HepG2 (cell line): ENCODE data around the gene CLDN17. TPM values are rescaled to one million over a fixed set of nuclear protein-coding genes. Genes with fewer than 3 reads are reported as not detected.

Experiments
- ATAC-seq: fragments of 200-7000 bp; cut with Tn5 transposase; 3 replicates; pipeline ENCODE4 v1.9.1; 2020; ENCODE audit warnings: mild to moderate bottlenecking, moderate library complexity
- BruUV-seq: library from RNA; stranded (reverse); fragments of 400-500 nt; replicated peaks from 2 replicates; lab custom pipeline; 2021; lab: Mats Ljungman, UMichigan
- CTCF ChIA-PET: fragments of 300-600 bp; formaldehyde crosslinking; extraction: SDS; loops from one replicate; lab custom pipeline; 2021; ENCODE audit warnings: low total read pairs, inconsistent platforms, low intra/inter-chr PET ratio; lab: Yijun Ruan, JAX
- POLR2A ChIA-PET: fragments of 350-600 bp; sonication (Branson Sonifier 250); formaldehyde crosslinking; loops from one replicate; lab custom pipeline; 2020; ENCODE audit warnings: antibody characterized with exemption, inconsistent platforms; lab: Yijun Ruan, JAX
- DNase-seq: peaks from one replicate; pipeline ENCODE4 v3.0.0-alpha.2; 2015; ENCODE audit warnings: low spot score
- FAIRE-seq: peaks from 3 replicates; lab custom pipeline; 2011; peaks lifted over from hg19 to GRCh38; lab: Jason Lieb, UNC
- H2AFZ ChIP-seq: one replicate; pipeline ENCODE4 v1.6.1; 2011; ENCODE audit warnings: low read length, inconsistent platforms
- H3K27ac ChIP-seq: fragments of 300-600 bp; 3 replicates; pipeline ENCODE4 v1.8.0; 2011; ENCODE audit warnings: mixed run types, mild to moderate bottlenecking, mixed read lengths, low read length, inconsistent platforms; ENCODE audit not compliant: insufficient read depth; ENCODE audit errors: extremely low read length
- H3K27me3 ChIP-seq, 2 experiments: fragments of 200-600 bp in 1 of 2; 2 replicates in 1 of 2; 3 replicates in 1 of 2; pipeline versions ENCODE4 v1.6.0 to v1.8.0; 2011; ENCODE audit warnings: low read length in 2 of 2, mild to moderate bottlenecking in 2 of 2, moderate library complexity in 2 of 2, inconsistent platforms in 1 of 2; ENCODE audit not compliant: insufficient read depth in 2 of 2, control insufficient read depth in 1 of 2
- H3K36me3 ChIP-seq, 2 experiments: fragments of 200-600 bp in 1 of 2; replicated peaks in 1 of 2; 2 replicates in 1 of 2; 3 replicates in 1 of 2; pipeline versions ENCODE4 v1.5.1 to v1.8.0; 2011; ENCODE audit warnings: low read length in 2 of 2, inconsistent platforms in 1 of 2; ENCODE audit not compliant: insufficient read depth in 2 of 2, control insufficient read depth in 1 of 2
- H3K4me1 ChIP-seq: 2 replicates; pipeline ENCODE4 v1.5.1; 2012; ENCODE audit warnings: low read length, inconsistent platforms; ENCODE audit not compliant: insufficient read depth
- H3K4me2 ChIP-seq: 2 replicates; pipeline ENCODE4 v1.6.0; 2011; ENCODE audit warnings: low read depth, low read length, inconsistent platforms
- H3K4me3 ChIP-seq, 3 experiments: fragments of 200-600 bp in 1 of 3; sonication (generic), shearing (Covaris generic) in 1 of 3; replicated peaks in 1 of 3; 2 replicates each; pipeline ENCODE4 v1.5.1; 2011 to 2016; ENCODE audit warnings: low read length in 3 of 3, inconsistent platforms in 2 of 3, low read depth in 2 of 3, mild to moderate bottlenecking in 2 of 3, control low read depth in 1 of 3, mixed read lengths in 1 of 3; ENCODE audit not compliant: insufficient read depth in 1 of 3
- H3K79me2 ChIP-seq: one replicate; pipeline ENCODE4 v1.6.1; 2011; ENCODE audit warnings: low read length, inconsistent platforms; ENCODE audit not compliant: insufficient read depth
- H3K9ac ChIP-seq: 2 replicates; pipeline ENCODE4 v1.6.0; 2011; ENCODE audit warnings: mild to moderate bottlenecking, low read depth, low read length, inconsistent platforms; ENCODE audit not compliant: insufficient read depth
- H3K9me3 ChIP-seq: 2 replicates; pipeline ENCODE4 v1.5.1; 2012; ENCODE audit warnings: mild to moderate bottlenecking, low read length
- H4K20me1 ChIP-seq: 2 replicates; pipeline ENCODE4 v1.6.0; 2011; ENCODE audit warnings: inconsistent platforms, mild to moderate bottlenecking, low read length, moderate library complexity; ENCODE audit not compliant: insufficient read depth
- DNMT1 ChIP-seq: sonication (generic); formaldehyde crosslinking; IDR thresholded peaks from 2 replicates; pipeline ENCODE4 v1.5.1; 2020; ENCODE audit warnings: mild to moderate bottlenecking, missing genetic modification reagents
- ELK4 ChIP-seq: sonication (generic); formaldehyde crosslinking; IDR thresholded peaks from 2 replicates; pipeline ENCODE4 v1.9.0; 2021; ENCODE audit warnings: missing genetic modification reagents, borderline replicate concordance
- FOXK2 ChIP-seq: fragments of 450-650 bp; IDR thresholded peaks from 2 replicates; pipeline ENCODE4 v1.6.1; 2016
- KDM3A ChIP-seq: IDR thresholded peaks from 2 replicates; pipeline ENCODE4 v1.6.1; 2018; ENCODE audit warnings: low read depth, missing compliant biosample characterization
- KDM5A ChIP-seq: fragments of 200-600 bp; sonication (generic); IDR thresholded peaks from 2 replicates; pipeline ENCODE4 v1.7.0; 2018; ENCODE audit warnings: antibody characterized with exemption, mild to moderate bottlenecking, low read length, borderline replicate concordance
- PATZ1 ChIP-seq: sonication (generic); formaldehyde crosslinking; IDR thresholded peaks from 2 replicates; pipeline ENCODE4 v1.4.0; 2020; ENCODE audit warnings: missing genetic modification reagents
- TFAP4 ChIP-seq: sonication (generic); IDR thresholded peaks from 2 replicates; pipeline ENCODE4 v1.6.1; 2016; ENCODE audit warnings: low read depth, borderline replicate concordance
- ZHX2 ChIP-seq, 2 experiments: sonication (generic) in 1 of 2; formaldehyde crosslinking in 1 of 2; IDR thresholded peaks; 2 replicates each; pipeline versions ENCODE4 v1.6.1 to v1.9.0; 2014 to 2022; ENCODE audit warnings: antibody characterized with exemption in 1 of 2, borderline replicate concordance in 1 of 2, inconsistent platforms in 1 of 2, low read depth in 1 of 2, missing genetic modification reagents in 1 of 2
- ZNF138 ChIP-seq: sonication (generic); formaldehyde crosslinking; IDR thresholded peaks from 2 replicates; pipeline ENCODE4 v1.5.0; 2020; ENCODE audit warnings: mild to moderate bottlenecking, low read depth, missing genetic modification reagents
- WGBS: methylation state at CpG from one replicate; pipeline ENCODE4 v1.1.6; 2017; ENCODE audit warnings: low lambda C conversion rate; 5-methylcytosine and 5-hydroxymethylcytosine counted together
- in situ Hi-C: cut with HindIII; loops from 2 replicates; pipeline ENCODE4 v1.10.0; 2017; ENCODE audit warnings: low pct_unique_long_range_greater_than_20kb; ENCODE audit not compliant: extremely low pct_ligation_motif_present
- intact Hi-C: fragments of 100-400 bp; cut with micrococcal nuclease; formaldehyde crosslinking; loops from one replicate; pipeline ENCODE4 v1.10.0; 2022; ENCODE audit not compliant: unreplicated experiment
- polyA plus RNA-seq, 8 experiments: library from polyadenylated mRNA; depleted of rRNA in 3 of 8; stranded (reverse) in 7 of 8; unstranded in 1 of 8; fragments of >200 nt; fragmentation: Illumina TruSeq in 4 of 8; extraction: Trizol in 4 of 8; gene quantifications; 2 replicates each; pipeline versions ENCODE4 v1.2.1 to v1.2.3, GENCODE V29; 2011 to 2016; ENCODE audit warnings: low read depth in 4 of 8, missing spikeins in 1 of 8, mixed read lengths in 1 of 8; ENCODE audit not compliant: insufficient read depth in 1 of 8
- total RNA-seq, 5 experiments: library from RNA; depleted of rRNA; stranded (reverse); fragments of >200 nt; fragmentation: Illumina TruSeq; extraction: Trizol; gene quantifications; 2 replicates each; pipeline ENCODE4 v1.2.3, GENCODE V29; 2016; ENCODE audit warnings: low read depth in 1 of 5

The CLDN17 gene
- total and polyA plus RNA-seq, 2 of the 13 experiments (the other 11 are each of a cell fraction or from before 2014, with no cell fraction given): not detected

GRCh38 chr21:30200000-30200399 is 33.4 kb upstream of the CLDN17 start (continued):
- TF ChIP-seq ZHX2 (IDR thresholded peaks at IDR 0.05; ENCODE audit: low read depth) (no peak), ZHX2 (CRISPR knock-in tag; IDR thresholded peaks at IDR 0.05; ENCODE audit: borderline replicate concordance) (no peak), KDM3A (CRISPR knock-in tag) (no peak), TFAP4 (no peak)

- Histone ChIP-seq H4K20me1 (no peaks in the 10 kb centered on the region), H3K4me3 (no peak overlapping the region), H3K4me2 (no peak overlapping the region), H3K9ac (no peak overlapping the region), H3K79me2 (no peaks in the 10 kb centered on the region), H3K27me3 (no peaks in the 10 kb centered on the region), H3K36me3 (no peaks in the 10 kb centered on the region), H3K9me3 (peaks cover 59% of the 10 kb centered on the region), H3K27ac (no peak overlapping the region), H2AFZ (no peak overlapping the region), H3K4me1 (no peaks in the 10 kb centered on the region)
- BruUV-seq: no TSS peak
- in situ Hi-C loops (no loop called here), intact Hi-C loops (no loop called here)
- 2% methylated on average over 2 of the region's 2 CpGs for WGBS
- FAIRE-seq: no peak
- CTCF ChIA-PET: no interaction called here
- no peak for ATAC-seq
- peak; percentile 10 for DNase-seq
- POLR2A ChIA-PET: no interaction called here
- TF ChIP-seq FOXK2 (no peak), KDM5A (no peak), ELK4 (CRISPR knock-in tag) (no peak), PATZ1 (no peak), ZNF138 (CRISPR knock-in tag) (no peak), DNMT1 (CRISPR knock-in tag) (no peak)
These were observed 28.2 kb upstream of the CLDN17 start for GRCh38 chr21:30194701-30195299.
